GM12878 (cell line): ENCODE measurements around the gene CRP. TPM values are rescaled to one million over a fixed set of nuclear protein-coding genes. Genes with fewer than 3 reads are reported as not detected.

ENCODE experiments used
- ATAC-seq: fragments of 200-7000 bp; cut with Tn5 transposase; 3 replicates; pipeline ENCODE4 v1.9.1; 2020; ENCODE audit warnings: mild to moderate bottlenecking, moderate library complexity
- BruUV-seq: library from RNA; stranded (reverse); fragments of 400-500 nt; replicated peaks from 2 replicates; lab custom pipeline; 2021; lab: Mats Ljungman, UMichigan
- CTCF ChIA-PET: fragments of 300-600 bp; sonication (Branson Sonifier 250); formaldehyde crosslinking; extraction: SDS; loops from one replicate; lab custom pipeline; 2021; ENCODE audit warnings: inconsistent platforms; lab: Yijun Ruan, JAX
- POLR2A ChIA-PET: fragments of 350-600 bp; formaldehyde crosslinking; extraction: SDS; loops from one replicate; lab custom pipeline; 2021; ENCODE audit warnings: inconsistent platforms; lab: Charles Lee
- RAD21 ChIA-PET: fragments of 300-600 bp; sonication (Branson Sonifier 250); formaldehyde crosslinking; loops from one replicate; lab custom pipeline; 2023; ENCODE audit warnings: antibody characterized with exemption; ENCODE audit not compliant: unreplicated experiment; lab: Charles Lee
- SMC1A ChIA-PET: fragments of 300-600 bp; sonication (Branson Sonifier 250); formaldehyde crosslinking; loops from one replicate; lab custom pipeline; 2023; ENCODE audit not compliant: unreplicated experiment, uncharacterized antibody; lab: Charles Lee
- DNase-seq: peaks from one replicate; pipeline ENCODE4 v3.0.0-alpha.2; 2011; ENCODE audit warnings: low read depth, low spot score
- FAIRE-seq: peaks from 3 replicates; lab custom pipeline; 2011; peaks lifted over from hg19 to GRCh38; lab: Jason Lieb, UNC
- H2AFZ ChIP-seq: 2 replicates; pipeline ENCODE4 v1.6.0; 2011; ENCODE audit warnings: low read depth, low read length, control low read depth; ENCODE audit not compliant: control insufficient read depth
- H3K27ac ChIP-seq: 2 replicates; pipeline ENCODE4 v1.5.1; 2011; ENCODE audit warnings: control low read depth; ENCODE audit not compliant: control insufficient read depth, insufficient read depth
- H3K27me3 ChIP-seq, 2 experiments: replicated peaks in 1 of 2; 2 replicates each; pipeline versions ENCODE4 v1.6.0 to v1.6.1; 2011; ENCODE audit warnings: low read length in 1 of 2; ENCODE audit not compliant: control insufficient read depth in 2 of 2, insufficient read depth in 2 of 2
- H3K36me3 ChIP-seq, 2 experiments: 2 replicates each; pipeline ENCODE4 v1.5.1; 2011; ENCODE audit warnings: low read length in 1 of 2; ENCODE audit not compliant: control insufficient read depth in 2 of 2, insufficient read depth in 2 of 2
- H3K4me1 ChIP-seq: 2 replicates; pipeline ENCODE4 v1.6.1; 2011; ENCODE audit warnings: mild to moderate bottlenecking, low read length, moderate library complexity, mixed read lengths; ENCODE audit not compliant: control insufficient read depth, insufficient read depth
- H3K4me2 ChIP-seq: 2 replicates; pipeline ENCODE4 v1.6.0; 2011; ENCODE audit warnings: control low read depth; ENCODE audit not compliant: control insufficient read depth, insufficient read depth
- H3K4me3 ChIP-seq: fragments of 200-600 bp; sonication (generic); 2 replicates; pipeline ENCODE4 v1.5.1; 2016
- H3K79me2 ChIP-seq: 2 replicates; pipeline ENCODE4 v1.6.0; 2011; ENCODE audit warnings: low read length; ENCODE audit not compliant: control insufficient read depth, insufficient read depth
- H3K9ac ChIP-seq: 2 replicates; pipeline ENCODE4 v1.8.0; 2011; ENCODE audit warnings: low read length, control low read depth, mixed read lengths; ENCODE audit not compliant: control insufficient read depth, insufficient read depth
- H3K9me3 ChIP-seq: replicated peaks from 3 replicates; pipeline ENCODE4 v1.5.1; 2011; ENCODE audit warnings: mild to moderate bottlenecking, low read length; ENCODE audit not compliant: control insufficient read depth, insufficient read depth
- H4K20me1 ChIP-seq: 2 replicates; pipeline ENCODE4 v1.6.0; 2011; ENCODE audit not compliant: control insufficient read depth, insufficient read depth
- ATF3 ChIP-seq: IDR thresholded peaks from 2 replicates; pipeline ENCODE4 v1.6.1; 2011; ENCODE audit warnings: low read depth, mild to moderate bottlenecking, low read length, moderate library complexity, borderline replicate concordance; ENCODE audit errors: extremely low read depth
- BCL3 ChIP-seq: IDR thresholded peaks from 2 replicates; pipeline ENCODE4 v1.6.1; 2011; ENCODE audit warnings: borderline replicate concordance, low read depth, mild to moderate bottlenecking, moderate library complexity, low read length; ENCODE audit not compliant: insufficient read depth, poor library complexity, severe bottlenecking
- CEBPB ChIP-seq, 2 experiments: fragments of 150-350 bp in 1 of 2; IDR thresholded peaks; 2 replicates each; pipeline ENCODE4 v1.6.1; 2012 to 2014; ENCODE audit warnings: low read depth in 2 of 2, low read length in 2 of 2, borderline replicate concordance in 1 of 2, inconsistent platforms in 1 of 2
- CREB1 ChIP-seq: IDR thresholded peaks from 2 replicates; pipeline ENCODE4 v1.6.1; 2012; ENCODE audit warnings: low read depth, mild to moderate bottlenecking, inconsistent platforms
- ESRRA ChIP-seq: IDR thresholded peaks from 2 replicates; pipeline ENCODE4 v1.6.1; 2012; ENCODE audit warnings: mild to moderate bottlenecking, low read length, improper control_type of control experiment
- GATAD2B ChIP-seq: fragments of 450-650 bp; conservative IDR thresholded peaks from 2 replicates; pipeline ENCODE4 v1.6.1; 2017; ENCODE audit warnings: low read depth, mild to moderate bottlenecking, moderate library complexity
- MEF2B ChIP-seq: fragments of 450-650 bp; IDR thresholded peaks from 2 replicates; pipeline ENCODE4 v1.6.1; 2018; ENCODE audit warnings: mild to moderate bottlenecking, moderate library complexity; ENCODE audit not compliant: partially characterized antibody, poor library complexity, severe bottlenecking
- MYB ChIP-seq: fragments of 150-350 bp; IDR thresholded peaks from 2 replicates; pipeline ENCODE4 v1.6.1; 2014; ENCODE audit warnings: mild to moderate bottlenecking, low read depth, low read length, borderline replicate concordance
- NFXL1 ChIP-seq: fragments of 450-650 bp; IDR thresholded peaks from 2 replicates; pipeline ENCODE4 v1.6.1; 2017; ENCODE audit warnings: antibody characterized with exemption, mild to moderate bottlenecking, borderline replicate concordance
- NRF1 ChIP-seq: conservative IDR thresholded peaks from 2 replicates; pipeline ENCODE4 v1.6.1; 2011; ENCODE audit warnings: mild to moderate bottlenecking, low read depth, low read length, improper control_type of control experiment
- SKIL ChIP-seq: fragments of 450-650 bp; IDR thresholded peaks from 2 replicates; pipeline ENCODE4 v1.6.1; 2017; ENCODE audit warnings: mild to moderate bottlenecking, low read depth, inconsistent platforms; ENCODE audit not compliant: poor library complexity, severe bottlenecking
- SRF ChIP-seq, 2 experiments: IDR thresholded peaks; 2 replicates each; pipeline ENCODE4 v1.6.1; 2011; ENCODE audit warnings: low read depth in 2 of 2, low read length in 2 of 2, mild to moderate bottlenecking in 1 of 2, moderate library complexity in 1 of 2
- ZBED1 ChIP-seq: IDR thresholded peaks from 2 replicates; pipeline ENCODE4 v1.6.1; 2016; ENCODE audit warnings: borderline replicate concordance
- ZZZ3 ChIP-seq: IDR thresholded peaks from 2 replicates; pipeline ENCODE4 v1.6.1; 2011; ENCODE audit warnings: low read depth; ENCODE audit not compliant: control insufficient read depth, insufficient read length
- WGBS: methylation state at CpG from one replicate; pipeline ENCODE4 v1.1.6; 2016; ENCODE audit warnings: low lambda C conversion rate; ENCODE audit not compliant: insufficient replicate concordance, insufficient coverage; ENCODE audit errors: missing lambda C conversion rate; 5-methylcytosine and 5-hydroxymethylcytosine counted together
- in situ Hi-C: fragments of 300-500 bp; cut with MboI; formaldehyde crosslinking; loops from 9 replicates; pipeline ENCODE4 v1.14.3; 2018; ENCODE audit warnings: mixed read lengths
- intact Hi-C: fragments of 100-400 bp; cut with micrococcal nuclease; formaldehyde crosslinking; loops from one replicate; pipeline ENCODE4 v1.14.2; 2022; ENCODE audit not compliant: unreplicated experiment
- polyA plus RNA-seq, 11 experiments: library from polyadenylated mRNA; depleted of rRNA in 4 of 11; unstranded in 6 of 11; stranded (reverse) in 5 of 11; fragments of >200 nt; fragmentation: Nextera tagmentation in 4 of 11; fragmentation: Illumina TruSeq in 1 of 11; extraction: Ambion mirVana in 4 of 11; extraction: Trizol in 1 of 11; gene quantifications; 1 replicate in 1 of 11; 2 replicates in 10 of 11; pipeline versions ENCODE4 v1.2.1 to v1.2.3, GENCODE V29; 2011 to 2016; ENCODE audit warnings: inconsistent platforms in 2 of 11, missing spikeins in 2 of 11, low read depth in 1 of 11
- total RNA-seq, 4 experiments: library from RNA; depleted of rRNA in 3 of 4; stranded (reverse); fragments of >200 nt in 3 of 4; fragmentation: Illumina TruSeq in 1 of 4; extraction: Trizol in 1 of 4; gene quantifications; 2 replicates each; pipeline versions ENCODE4 v1.2.1 to v1.2.3, GENCODE V29; 2013 to 2021
- TF ChIP-seq, protein P1 (sequence below): fragments of 450-650 bp; formaldehyde crosslinking; IDR thresholded peaks from 2 replicates; pipeline ENCODE4 v1.4.0; 2020; ENCODE audit warnings: mild to moderate bottlenecking, moderate library complexity

The CRP gene
- total and polyA plus RNA-seq, 10 of the 15 experiments (the other 5 are each of a cell fraction or from before 2014, with no cell fraction given) = 0.54 TPM; not detected in 9

DNA sequence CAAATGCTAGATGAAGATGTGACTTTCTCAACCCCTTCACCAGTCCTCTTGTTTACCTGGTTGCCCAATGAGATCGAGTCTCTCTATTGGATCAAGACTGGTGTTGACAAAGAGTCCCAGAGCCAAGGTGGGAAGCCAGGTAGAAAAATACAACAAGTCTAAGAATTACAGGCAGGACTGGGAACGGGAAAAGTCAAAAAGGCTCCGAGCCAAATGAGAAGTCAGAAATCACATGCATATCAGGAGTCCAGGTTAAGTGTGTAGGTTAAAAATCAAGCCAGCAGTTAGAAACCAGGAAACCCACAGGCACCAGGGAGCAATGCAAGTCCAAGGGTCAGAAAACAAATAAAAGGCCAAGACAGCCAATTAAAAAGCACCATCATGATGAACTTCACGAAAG lies 39.0 kb upstream of the CRP start:
- CTCF ChIA-PET = no interaction called here
- FAIRE-seq (no peak), ATAC-seq (no peak), DNase-seq (no peak)
- in situ Hi-C loops = no loop called here
- Histone ChIP-seq H3K27ac (no peak overlapping the region), H3K36me3 (no peaks in the 10 kb centered on the region), H3K4me3 (no peak overlapping the region), H4K20me1 (no peaks in the 10 kb centered on the region), H3K9ac (no peak overlapping the region), H3K4me2 (no peak overlapping the region), H2AFZ (no peak overlapping the region), H3K27me3 (no peaks in the 10 kb centered on the region), H3K4me1 (no peaks in the 10 kb centered on the region), H3K9me3 (no peaks in the 10 kb centered on the region), H3K79me2 (no peaks in the 10 kb centered on the region)
- WGBS = 0% methylated on average over 4 of the region's 4 CpGs
- RAD21 ChIA-PET = no interaction called here
- no TSS peak for BruUV-seq
- intact Hi-C loops = no loop called here
- SMC1A ChIA-PET = no interaction called here
- POLR2A ChIA-PET = no interaction called here
- TF ChIP-seq ESRRA = no peak
- TF ChIP-seq NRF1 = no peak
- no peak for TF ChIP-seq MEF2B
- no peak for TF ChIP-seq MYB
- TF ChIP-seq NFXL1 = no peak
- TF ChIP-seq ATF3 = no peak
- TF ChIP-seq SRF (IDR thresholded peaks at IDR 0.05; ENCODE audit: low read depth in 2 of 2, low read length in 2 of 2) = no peak
- TF ChIP-seq SKIL = no peak
- no peak for TF ChIP-seq CREB1
- no peak for TF ChIP-seq CEBPB (IDR thresholded peaks at IDR 0.05; ENCODE audit: borderline replicate concordance in 1 of 2, low read depth in 2 of 2, low read length in 2 of 2)
- TF ChIP-seq BCL3 = no peak
- TF ChIP-seq, protein P1, sequence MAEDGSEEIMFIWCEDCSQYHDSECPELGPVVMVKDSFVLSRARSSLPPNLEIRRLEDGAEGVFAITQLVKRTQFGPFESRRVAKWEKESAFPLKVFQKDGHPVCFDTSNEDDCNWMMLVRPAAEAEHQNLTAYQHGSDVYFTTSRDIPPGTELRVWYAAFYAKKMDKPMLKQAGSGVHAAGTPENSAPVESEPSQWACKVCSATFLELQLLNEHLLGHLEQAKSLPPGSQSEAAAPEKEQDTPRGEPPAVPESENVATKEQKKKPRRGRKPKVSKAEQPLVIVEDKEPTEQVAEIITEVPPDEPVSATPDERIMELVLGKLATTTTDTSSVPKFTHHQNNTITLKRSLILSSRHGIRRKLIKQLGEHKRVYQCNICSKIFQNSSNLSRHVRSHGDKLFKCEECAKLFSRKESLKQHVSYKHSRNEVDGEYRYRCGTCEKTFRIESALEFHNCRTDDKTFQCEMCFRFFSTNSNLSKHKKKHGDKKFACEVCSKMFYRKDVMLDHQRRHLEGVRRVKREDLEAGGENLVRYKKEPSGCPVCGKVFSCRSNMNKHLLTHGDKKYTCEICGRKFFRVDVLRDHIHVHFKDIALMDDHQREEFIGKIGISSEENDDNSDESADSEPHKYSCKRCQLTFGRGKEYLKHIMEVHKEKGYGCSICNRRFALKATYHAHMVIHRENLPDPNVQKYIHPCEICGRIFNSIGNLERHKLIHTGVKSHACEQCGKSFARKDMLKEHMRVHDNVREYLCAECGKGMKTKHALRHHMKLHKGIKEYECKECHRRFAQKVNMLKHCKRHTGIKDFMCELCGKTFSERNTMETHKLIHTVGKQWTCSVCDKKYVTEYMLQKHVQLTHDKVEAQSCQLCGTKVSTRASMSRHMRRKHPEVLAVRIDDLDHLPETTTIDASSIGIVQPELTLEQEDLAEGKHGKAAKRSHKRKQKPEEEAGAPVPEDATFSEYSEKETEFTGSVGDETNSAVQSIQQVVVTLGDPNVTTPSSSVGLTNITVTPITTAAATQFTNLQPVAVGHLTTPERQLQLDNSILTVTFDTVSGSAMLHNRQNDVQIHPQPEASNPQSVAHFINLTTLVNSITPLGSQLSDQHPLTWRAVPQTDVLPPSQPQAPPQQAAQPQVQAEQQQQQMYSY (CRISPR knock-in tag) = no peak
- no peak for TF ChIP-seq GATAD2B
- no peak for TF ChIP-seq ZBED1
- no peak for TF ChIP-seq ZZZ3
